Keratinocyte (primary cell): Measurements from ENCODE around the gene ARHGEF3. TPM values are rescaled to one million over a fixed set of nuclear protein-coding genes. Genes with fewer than 3 reads are reported as not detected.
A peak's percentile ranks its signal among the peaks of the same experiment; 100 is the strongest.

Experiments used
- DNase-seq: peaks from one replicate; pipeline ENCODE4 v3.0.0-alpha.2; 2011; ENCODE audit warnings: low read depth, missing footprints, low spot score
- FAIRE-seq: peaks from 2 replicates; lab custom pipeline; 2011; peaks lifted over from hg19 to GRCh38; lab: Jason Lieb, UNC
- H2AFZ ChIP-seq: 2 replicates; pipeline ENCODE4 v1.6.0; 2012; ENCODE audit warnings: low read length, control low read depth, inconsistent platforms; ENCODE audit not compliant: control insufficient read depth
- H3K27ac ChIP-seq: 2 replicates; pipeline ENCODE4 v1.5.1; 2011; ENCODE audit warnings: low read length; ENCODE audit not compliant: control insufficient read depth, insufficient read depth
- H3K27me3 ChIP-seq: 3 replicates; pipeline ENCODE4 v1.6.0; 2011; ENCODE audit warnings: low read length; ENCODE audit not compliant: control insufficient read depth, insufficient read depth; ENCODE audit errors: extremely low read depth
- H3K36me3 ChIP-seq, 2 experiments: 2 replicates in 1 of 2; 3 replicates in 1 of 2; pipeline ENCODE4 v1.5.1; 2011; ENCODE audit warnings: low read length in 2 of 2, mild to moderate bottlenecking in 1 of 2; ENCODE audit not compliant: control insufficient read depth in 2 of 2, insufficient read depth in 2 of 2; ENCODE audit errors: extremely low read depth in 1 of 2
- H3K4me1 ChIP-seq: 3 replicates; pipeline ENCODE4 v1.5.1; 2011; ENCODE audit warnings: low read length; ENCODE audit not compliant: control insufficient read depth, insufficient read depth; ENCODE audit errors: extremely low read depth
- H3K4me2 ChIP-seq: 3 replicates; pipeline ENCODE4 v1.6.0; 2011; ENCODE audit warnings: low read depth, low read length; ENCODE audit not compliant: control insufficient read depth, insufficient read depth; ENCODE audit errors: extremely low read depth
- H3K4me3 ChIP-seq, 3 experiments: fragments of 200-600 bp in 1 of 3; sonication (generic) in 1 of 3; 2 replicates in 2 of 3; 3 replicates in 1 of 3; pipeline ENCODE4 v1.5.1; 2011 to 2016; ENCODE audit warnings: low read length in 3 of 3, mild to moderate bottlenecking in 3 of 3, control low read depth in 2 of 3, inconsistent platforms in 1 of 3, low read depth in 1 of 3, mixed read lengths in 1 of 3, mixed run types in 1 of 3, moderate library complexity in 1 of 3; ENCODE audit not compliant: control insufficient read depth in 2 of 3, insufficient read depth in 2 of 3; ENCODE audit errors: extremely low read depth in 1 of 3
- H3K79me2 ChIP-seq: 2 replicates; pipeline ENCODE4 v1.6.0; 2012; ENCODE audit warnings: low read length; ENCODE audit not compliant: control insufficient read depth, insufficient read depth
- H3K9ac ChIP-seq: 3 replicates; pipeline ENCODE4 v1.6.0; 2011; ENCODE audit warnings: low read length; ENCODE audit not compliant: control insufficient read depth, insufficient read depth; ENCODE audit errors: extremely low read depth
- H3K9me1 ChIP-seq: 3 replicates; pipeline ENCODE4 v1.6.0; 2011; ENCODE audit warnings: low read length; ENCODE audit not compliant: control insufficient read depth, insufficient read depth; ENCODE audit errors: extremely low read depth
- H3K9me3 ChIP-seq: 2 replicates; pipeline ENCODE4 v1.5.1; 2012; ENCODE audit warnings: low read depth, low read length; ENCODE audit not compliant: control insufficient read depth
- H4K20me1 ChIP-seq: 3 replicates; pipeline ENCODE4 v1.6.0; 2011; ENCODE audit warnings: low read length; ENCODE audit not compliant: control insufficient read depth, insufficient read depth; ENCODE audit errors: extremely low read depth
- EZH2 ChIP-seq: IDR thresholded peaks from one replicate; pipeline ENCODE4 v1.6.1; 2012; ENCODE audit warnings: inconsistent platforms, mild to moderate bottlenecking, low read length, moderate library complexity
- dilution Hi-C: fragments of 300-500 bp; cut with MboI; formaldehyde crosslinking; loops from one replicate; pipeline ENCODE4 v1.7.0; 2020; ENCODE audit warnings: low sequenced_read_pairs; ENCODE audit not compliant: extremely low pct_ligation_motif_present
- polyA plus RNA-seq, 5 experiments: library from polyadenylated mRNA; depleted of rRNA in 3 of 5; stranded (reverse) in 3 of 5; stranded (forward) in 1 of 5; unstranded in 1 of 5; fragments of >200 nt; gene quantifications; 1 replicate in 1 of 5; 2 replicates in 3 of 5; 3 replicates in 1 of 5; pipeline versions ENCODE4 v1.2.1 to v1.2.3, GENCODE V29; 2011 to 2012; ENCODE audit warnings: missing spikeins in 2 of 5, low read depth in 1 of 5, low replicate concordance in 1 of 5
- TF ChIP-seq, protein P1 (sequence below), 3 experiments: IDR thresholded peaks in 1 of 3; conservative IDR thresholded peaks in 1 of 3; optimal IDR thresholded peaks in 1 of 3; 2 replicates in 2 of 3; 3 replicates in 1 of 3; pipeline versions ENCODE3 to v1.5.1; 2011; ENCODE audit warnings: low read length in 3 of 3, mild to moderate bottlenecking in 3 of 3, moderate library complexity in 2 of 3, control low read depth in 1 of 3, inconsistent platforms in 1 of 3; ENCODE audit not compliant: insufficient read depth in 2 of 3; ENCODE audit errors: extremely low read depth in 1 of 3

ARHGEF3 gene
- polyA plus RNA-seq, 1 donor (not counting 4 experiments of a cell fraction or from before 2014, with no cell fraction given) = 26.2 TPM

DNA sequence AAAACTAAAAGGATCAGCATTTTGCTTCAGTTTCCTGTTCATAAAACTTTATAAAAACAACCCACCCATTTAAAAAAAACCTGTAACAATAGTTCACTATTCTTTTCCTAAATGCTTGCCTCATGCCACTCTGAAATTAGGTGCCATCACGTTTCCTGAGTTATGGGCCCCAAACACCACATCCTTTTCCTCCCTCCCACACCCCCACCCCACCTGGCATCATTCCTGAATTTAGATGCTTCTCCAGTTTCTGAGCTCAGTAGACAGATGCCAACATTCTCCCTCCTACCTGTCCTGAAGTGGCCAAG, 11.9 kb upstream of the ARHGEF3 start:
- no peak overlapping the region for H3K27ac ChIP-seq
- H3K4me3 ChIP-seq = no peak overlapping the region
- H3K36me3 ChIP-seq = no peaks in the 10 kb centered on the region
- TF ChIP-seq EZH2 = no peak
- TF ChIP-seq, protein P1, sequence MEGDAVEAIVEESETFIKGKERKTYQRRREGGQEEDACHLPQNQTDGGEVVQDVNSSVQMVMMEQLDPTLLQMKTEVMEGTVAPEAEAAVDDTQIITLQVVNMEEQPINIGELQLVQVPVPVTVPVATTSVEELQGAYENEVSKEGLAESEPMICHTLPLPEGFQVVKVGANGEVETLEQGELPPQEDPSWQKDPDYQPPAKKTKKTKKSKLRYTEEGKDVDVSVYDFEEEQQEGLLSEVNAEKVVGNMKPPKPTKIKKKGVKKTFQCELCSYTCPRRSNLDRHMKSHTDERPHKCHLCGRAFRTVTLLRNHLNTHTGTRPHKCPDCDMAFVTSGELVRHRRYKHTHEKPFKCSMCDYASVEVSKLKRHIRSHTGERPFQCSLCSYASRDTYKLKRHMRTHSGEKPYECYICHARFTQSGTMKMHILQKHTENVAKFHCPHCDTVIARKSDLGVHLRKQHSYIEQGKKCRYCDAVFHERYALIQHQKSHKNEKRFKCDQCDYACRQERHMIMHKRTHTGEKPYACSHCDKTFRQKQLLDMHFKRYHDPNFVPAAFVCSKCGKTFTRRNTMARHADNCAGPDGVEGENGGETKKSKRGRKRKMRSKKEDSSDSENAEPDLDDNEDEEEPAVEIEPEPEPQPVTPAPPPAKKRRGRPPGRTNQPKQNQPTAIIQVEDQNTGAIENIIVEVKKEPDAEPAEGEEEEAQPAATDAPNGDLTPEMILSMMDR (optimal IDR thresholded peaks at IDR 0.05 in 1 of 3, IDR thresholded peaks at IDR 0.05 in 1 of 3, conservative IDR thresholded peaks at IDR 0.05 in 1 of 3; ENCODE audit: extremely low read depth in 1 of 3, insufficient read depth in 2 of 3, low read length in 3 of 3) = no peak
- no peaks in the 10 kb centered on the region for H4K20me1 ChIP-seq
- H3K79me2 ChIP-seq = no peaks in the 10 kb centered on the region
- dilution Hi-C loops = no loop called here
- peaks cover 2% of the 10 kb centered on the region for H3K9me1 ChIP-seq
- FAIRE-seq = no peak
- peaks cover 32% of the 10 kb centered on the region for H3K4me1 ChIP-seq
- H3K9me3 ChIP-seq = no peaks in the 10 kb centered on the region
- no peak overlapping the region for H3K9ac ChIP-seq
- no peak overlapping the region for H2AFZ ChIP-seq
- H3K4me2 ChIP-seq = peak overlapping the region; percentile 41
- DNase-seq = no peak
- H3K27me3 ChIP-seq = no peaks in the 10 kb centered on the region

- H3K9ac ChIP-seq = no peak overlapping the region
- H4K20me1 ChIP-seq = no peaks in the 10 kb centered on the region
- H3K27ac ChIP-seq = no peak overlapping the region
- peaks cover 32% of the 10 kb centered on the region for H3K4me1 ChIP-seq
- peaks cover 2% of the 10 kb centered on the region for H3K9me1 ChIP-seq
- H3K27me3 ChIP-seq = no peaks in the 10 kb centered on the region
- TF ChIP-seq, protein P1 (optimal IDR thresholded peaks at IDR 0.05 in 1 of 3, IDR thresholded peaks at IDR 0.05 in 1 of 3, conservative IDR thresholded peaks at IDR 0.05 in 1 of 3; ENCODE audit: extremely low read depth in 1 of 3, insufficient read depth in 2 of 3, low read length in 3 of 3) = no peak
- TF ChIP-seq EZH2 = no peak
- no peaks in the 10 kb centered on the region for H3K9me3 ChIP-seq
- DNase-seq = no peak
- H3K36me3 ChIP-seq = no peaks in the 10 kb centered on the region
- peak; percentile 86 for FAIRE-seq
- H3K4me3 ChIP-seq = peak overlapping the region in 1 of 3 experiments; percentile 8
- dilution Hi-C loops = no loop called here
- H3K4me2 ChIP-seq = peak overlapping the region; percentile 41
- H2AFZ ChIP-seq = peak overlapping the region; percentile 10
- H3K79me2 ChIP-seq = no peaks in the 10 kb centered on the region
These were observed 11.3 kb upstream of the ARHGEF3 start for GRCh38 chr3:56812754-56813652.
